ENCODE data around the gene CYP27B1. TPM values are rescaled to one million over a fixed set of nuclear protein-coding genes. Genes with fewer than 3 reads are reported as not detected.

CYP27B1 gene, protein sequence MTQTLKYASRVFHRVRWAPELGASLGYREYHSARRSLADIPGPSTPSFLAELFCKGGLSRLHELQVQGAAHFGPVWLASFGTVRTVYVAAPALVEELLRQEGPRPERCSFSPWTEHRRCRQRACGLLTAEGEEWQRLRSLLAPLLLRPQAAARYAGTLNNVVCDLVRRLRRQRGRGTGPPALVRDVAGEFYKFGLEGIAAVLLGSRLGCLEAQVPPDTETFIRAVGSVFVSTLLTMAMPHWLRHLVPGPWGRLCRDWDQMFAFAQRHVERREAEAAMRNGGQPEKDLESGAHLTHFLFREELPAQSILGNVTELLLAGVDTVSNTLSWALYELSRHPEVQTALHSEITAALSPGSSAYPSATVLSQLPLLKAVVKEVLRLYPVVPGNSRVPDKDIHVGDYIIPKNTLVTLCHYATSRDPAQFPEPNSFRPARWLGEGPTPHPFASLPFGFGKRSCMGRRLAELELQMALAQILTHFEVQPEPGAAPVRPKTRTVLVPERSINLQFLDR
- total RNA-seq (under 1 TPM in 3 of 4 donors, not detected in 1; 0.12 to 0.22 (median 0.14) TPM), polyA plus RNA-seq (0.18 TPM)
- long read RNA-seq, donor 1: 0 reads
- long read RNA-seq, donor 2, partial matches to known transcripts: 1 of 1 reads
- long read RNA-seq, donor 2, other reads (novel, unspliced or antisense): 0 of 1 reads
- long read RNA-seq, donor 3, partial matches to known transcripts: 0 of 1 reads
- long read RNA-seq, donor 3, other reads (novel, unspliced or antisense): 1 of 1 reads
- long read RNA-seq, donor 4: 0 reads

DNA sequence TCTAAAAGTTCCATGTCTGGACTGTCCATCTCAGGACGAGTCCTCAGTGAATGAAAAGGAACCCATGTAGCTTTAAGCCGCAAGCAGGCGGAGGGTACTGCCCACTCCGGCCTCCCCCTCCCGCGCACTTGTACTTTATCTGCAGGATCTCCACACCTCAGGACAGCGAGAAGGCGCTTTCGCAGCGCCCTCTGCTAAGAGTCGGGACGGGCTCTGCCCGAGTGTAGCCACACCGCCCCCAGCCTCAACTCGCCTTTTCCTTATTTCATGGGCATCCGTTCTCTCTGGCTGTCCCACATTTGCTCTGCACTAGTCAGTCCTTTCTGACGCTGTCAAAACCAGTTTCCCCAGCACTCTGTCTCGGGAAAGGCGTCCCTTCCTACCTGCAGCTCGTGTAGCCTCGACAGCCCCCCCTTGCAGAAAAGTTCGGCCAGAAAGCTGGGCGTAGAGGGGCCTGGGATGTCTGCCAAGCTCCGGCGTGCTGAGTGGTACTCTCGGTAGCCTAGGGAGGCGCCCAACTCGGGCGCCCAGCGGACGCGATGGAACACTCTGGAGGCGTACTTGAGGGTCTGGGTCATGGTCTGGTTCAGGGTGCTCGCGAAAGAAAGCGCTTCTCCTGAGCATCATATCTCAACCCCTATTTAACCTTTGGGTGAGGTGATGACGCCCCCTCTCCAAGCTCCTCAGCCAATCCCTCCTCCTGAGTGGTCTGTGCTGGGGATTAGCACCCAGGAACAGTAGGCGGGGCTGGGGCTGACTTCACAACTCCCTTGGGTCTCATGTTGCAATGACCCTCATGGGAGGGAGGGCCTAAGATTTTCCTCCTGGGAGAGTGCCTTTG lies at the start of gene CYP27B1:
CYP27B1 (minus strand) TSS at position 615 of the 841 bp plus-strand sequence; CDS start at position 578, 37 bp downstream.
- Histone ChIP-seq H3K4me1 (ENCODE audit: control insufficient read depth, insufficient read depth, low read length) (peaks cover 7% of the 10 kb centered on the region), H3K27ac (ENCODE audit: low read length) (no peak within 1 kb of the TSS), H3K9me3 (ENCODE audit: control insufficient read depth, low read length) (no peaks in the 10 kb centered on the region), H3K4me3 (ENCODE audit: low read length) (peak within 1 kb of the TSS; percentile 22), H3K27me3 (ENCODE audit: control insufficient read depth, insufficient read depth) (no peaks in the 10 kb centered on the region)
- ATAC-seq: peak; percentile 8 to 18
- intact Hi-C loops (cut with DNase I): no loop called here
- peak; percentile 55 to 80 (median 71) for DNase-seq
- 4% methylated on average over 38 of the region's 38 CpGs for WGBS

DNA sequence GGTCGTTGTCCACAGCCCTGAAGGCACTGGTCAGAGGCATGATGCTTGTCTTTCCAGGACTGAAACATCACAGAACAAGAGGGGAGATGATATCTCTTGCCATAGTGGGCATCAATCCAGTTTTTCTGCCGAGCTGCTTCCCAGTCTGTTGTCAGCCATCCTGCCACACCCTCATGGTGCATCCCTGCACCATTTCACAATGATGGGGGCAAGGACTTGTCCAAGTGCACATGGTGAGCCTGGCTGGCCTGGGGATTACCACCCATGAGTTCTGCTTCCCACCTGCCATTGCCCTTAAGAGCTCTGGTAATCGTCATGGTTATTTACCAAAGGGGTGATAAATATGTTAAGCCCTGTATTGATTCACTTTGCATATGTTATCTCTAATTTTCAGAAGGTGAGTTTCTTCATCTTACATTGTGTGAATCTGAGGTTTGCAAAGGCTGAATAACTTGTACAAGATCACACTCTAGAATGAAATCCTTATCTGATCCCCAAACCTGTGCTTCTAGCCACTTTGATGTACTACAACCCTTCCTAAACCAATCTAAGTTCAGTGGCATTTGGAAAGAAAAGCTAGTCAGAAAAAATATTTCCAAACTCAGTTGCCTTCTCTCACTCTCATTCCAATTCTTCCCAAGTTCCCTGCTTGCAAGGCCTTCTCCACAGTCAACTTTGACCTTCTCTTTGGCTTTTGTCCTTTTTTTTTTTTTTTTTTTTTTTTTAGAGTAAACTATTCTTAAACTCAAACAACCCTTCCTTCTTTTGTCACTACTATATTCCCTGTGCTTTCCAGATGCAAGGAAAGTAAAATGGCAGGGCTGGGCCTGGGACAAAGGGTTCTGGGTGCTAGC lies 49.4 kb upstream of the CYP27B1 start:
- intact Hi-C loops (cut with DNase I): no loop called here
- Histone ChIP-seq H3K4me1 (ENCODE audit: control insufficient read depth, insufficient read depth, low read length) (peaks cover 30% of the 10 kb centered on the region), H3K27me3 (ENCODE audit: control insufficient read depth, insufficient read depth) (no peaks in the 10 kb centered on the region), H3K9me3 (ENCODE audit: control insufficient read depth, low read length) (no peaks in the 10 kb centered on the region), H3K27ac (ENCODE audit: low read length) (peak overlapping the region; percentile 68), H3K4me3 (ENCODE audit: low read length) (no peak overlapping the region)
- peak in 1 of 3 donors; percentile 50 for DNase-seq
- whole genome bisulfite sequencing: 46% methylated on average over 3 of the region's 3 CpGs
- no peak for ATAC-seq

DNA sequence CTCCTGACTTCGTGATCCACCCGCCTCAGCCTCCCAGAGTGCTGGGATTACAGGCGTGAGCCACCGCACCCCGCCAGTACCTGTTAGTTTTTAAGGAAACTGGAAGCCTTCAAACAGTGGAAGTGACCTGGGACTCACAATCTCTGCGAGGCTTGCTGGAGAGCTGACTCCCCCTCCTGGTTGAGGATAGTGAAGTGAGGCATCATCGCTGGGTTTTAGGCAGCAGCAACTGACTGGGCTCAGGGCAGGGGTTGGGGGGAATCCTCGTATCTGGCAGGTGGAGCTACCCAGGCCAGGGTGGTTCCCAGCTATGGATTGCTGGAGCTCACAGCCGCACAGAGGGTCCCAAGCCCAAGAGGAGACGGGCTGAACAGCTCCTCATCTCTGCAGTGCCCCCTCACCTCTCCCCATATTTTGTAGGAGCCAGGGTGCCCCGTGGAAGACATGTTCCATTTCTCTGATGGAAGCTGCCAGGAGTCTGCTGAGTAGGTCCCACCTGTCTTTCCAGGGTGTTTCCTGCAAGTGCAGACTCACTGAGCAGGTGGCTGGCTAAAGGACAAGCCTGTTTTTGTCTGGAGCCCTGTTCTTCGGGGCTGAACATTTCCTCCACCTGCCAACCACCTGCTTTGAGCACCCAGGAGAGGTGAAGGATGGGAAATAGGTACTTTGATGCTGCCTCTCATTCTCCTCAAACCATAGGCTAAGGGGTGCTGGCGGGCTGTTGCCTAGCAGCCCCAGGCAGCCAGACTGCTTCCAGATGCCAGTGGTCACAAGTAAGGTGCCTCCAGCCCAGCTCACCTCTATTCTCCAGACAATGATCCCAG lies 48.5 kb upstream of the CYP27B1 start:
- intact Hi-C loops (cut with DNase I): no loop called here
- 82% methylated on average over 13 of the region's 13 CpGs for WGBS
- no peak for DNase-seq
- peaks cover 30% of the 10 kb centered on the region for H3K4me1 ChIP-seq (ENCODE audit: control insufficient read depth, insufficient read depth, low read length)
- H3K27me3 ChIP-seq (ENCODE audit: control insufficient read depth, insufficient read depth): no peaks in the 10 kb centered on the region
- ATAC-seq: no peak
- no peaks in the 10 kb centered on the region for H3K9me3 ChIP-seq (ENCODE audit: control insufficient read depth, low read length)
- no peak overlapping the region for H3K4me3 ChIP-seq (ENCODE audit: low read length)
- H3K27ac ChIP-seq (ENCODE audit: low read length): peak overlapping the region; percentile 19

DNA sequence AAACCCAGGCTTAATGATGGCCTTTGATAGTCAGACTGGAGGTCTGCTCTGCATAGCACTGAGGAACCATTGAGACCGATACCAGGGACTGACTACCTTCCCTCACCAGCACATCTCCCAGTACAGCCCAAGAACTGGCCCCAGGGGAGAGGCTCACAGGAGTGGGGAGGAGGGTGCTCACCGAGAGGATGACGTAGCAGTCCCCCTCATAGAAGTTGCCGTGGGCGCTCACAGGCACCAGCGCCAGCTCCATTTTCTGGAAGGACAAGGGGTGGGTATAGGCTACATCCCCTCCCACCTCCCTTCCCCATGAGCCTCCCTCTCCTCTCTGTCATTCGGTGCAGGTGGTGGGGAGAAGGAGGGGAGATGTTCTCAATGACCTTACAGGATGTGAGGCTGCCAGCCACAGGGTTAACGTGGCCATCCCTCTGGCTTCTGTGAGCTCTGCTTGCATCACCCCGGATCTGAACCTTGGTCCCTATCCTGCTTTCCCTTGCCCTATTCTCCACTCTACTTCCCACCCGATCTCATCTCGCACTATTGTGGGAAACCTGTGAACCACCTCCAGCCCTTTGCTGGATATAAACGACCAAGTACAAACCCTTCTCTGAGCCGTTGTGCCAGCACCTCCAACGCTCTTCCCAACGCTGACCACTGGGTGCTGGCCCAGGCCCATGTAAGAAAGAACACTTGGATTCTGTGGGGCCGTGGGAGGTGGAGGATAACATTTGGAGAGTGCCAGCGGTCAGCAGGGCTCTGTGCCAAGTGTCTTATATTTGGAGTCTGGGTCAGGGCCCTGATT lies 47.3 kb upstream of the CYP27B1 start:
- no peak overlapping the region for H3K27ac ChIP-seq (ENCODE audit: low read length)
- H3K4me3 ChIP-seq (ENCODE audit: low read length): no peak overlapping the region
- ATAC-seq: peak in 1 of 2 donors; percentile 12
- intact Hi-C loops (cut with DNase I): no loop called here
- H3K9me3 ChIP-seq (ENCODE audit: control insufficient read depth, low read length): no peaks in the 10 kb centered on the region
- WGBS: 55% methylated on average over 17 of the region's 17 CpGs
- H3K4me1 ChIP-seq (ENCODE audit: control insufficient read depth, insufficient read depth, low read length): peaks cover 30% of the 10 kb centered on the region
- H3K27me3 ChIP-seq (ENCODE audit: control insufficient read depth, insufficient read depth): no peaks in the 10 kb centered on the region
- peak in 2 of 3 donors; percentile 57 to 74 for DNase-seq

DNA sequence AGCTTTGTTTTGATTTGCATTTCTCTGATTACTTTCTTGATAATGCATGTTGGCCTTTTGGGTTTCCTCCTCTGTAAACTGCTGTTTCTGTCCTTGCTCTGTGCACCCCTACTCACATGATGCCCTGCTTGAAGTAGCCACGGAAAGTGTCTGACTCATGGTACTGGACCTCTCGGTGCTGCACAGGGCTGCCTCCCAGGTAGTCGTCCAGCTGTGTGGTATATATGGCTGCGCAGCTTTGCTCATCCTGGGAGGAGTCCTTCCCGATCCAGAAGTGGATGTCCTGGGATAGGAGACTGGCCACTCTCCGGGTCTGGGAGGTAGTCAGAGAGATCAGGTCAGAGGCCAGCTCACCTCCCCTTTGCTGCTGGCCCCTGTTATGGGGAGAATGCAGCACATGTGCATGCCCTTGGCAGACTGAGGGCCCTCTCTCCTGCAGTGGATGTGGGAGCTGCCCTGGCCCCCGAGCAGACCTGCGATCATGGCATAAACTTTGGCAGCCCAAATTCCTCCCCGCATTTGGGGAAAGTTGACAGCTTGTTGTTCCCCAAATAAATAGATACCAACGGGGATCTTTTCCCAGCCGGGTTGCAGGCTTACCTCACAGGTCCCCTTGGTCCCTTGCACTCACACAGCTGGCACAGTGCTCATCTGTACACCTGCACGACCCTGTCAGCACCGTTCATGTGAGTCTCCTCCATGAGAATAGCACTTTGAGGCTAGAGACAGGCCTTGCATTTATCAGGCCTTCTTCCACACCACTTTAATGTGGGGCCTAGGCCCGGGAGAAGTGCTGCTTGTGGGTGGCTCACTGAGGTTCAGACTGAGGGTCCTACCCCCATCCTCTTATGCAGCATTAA lies 46.5 kb upstream of the CYP27B1 start:
- DNase-seq: no peak
- peaks cover 25% of the 10 kb centered on the region for H3K4me1 ChIP-seq (ENCODE audit: control insufficient read depth, insufficient read depth, low read length)
- intact Hi-C loops (cut with DNase I): no loop called here

DNA sequence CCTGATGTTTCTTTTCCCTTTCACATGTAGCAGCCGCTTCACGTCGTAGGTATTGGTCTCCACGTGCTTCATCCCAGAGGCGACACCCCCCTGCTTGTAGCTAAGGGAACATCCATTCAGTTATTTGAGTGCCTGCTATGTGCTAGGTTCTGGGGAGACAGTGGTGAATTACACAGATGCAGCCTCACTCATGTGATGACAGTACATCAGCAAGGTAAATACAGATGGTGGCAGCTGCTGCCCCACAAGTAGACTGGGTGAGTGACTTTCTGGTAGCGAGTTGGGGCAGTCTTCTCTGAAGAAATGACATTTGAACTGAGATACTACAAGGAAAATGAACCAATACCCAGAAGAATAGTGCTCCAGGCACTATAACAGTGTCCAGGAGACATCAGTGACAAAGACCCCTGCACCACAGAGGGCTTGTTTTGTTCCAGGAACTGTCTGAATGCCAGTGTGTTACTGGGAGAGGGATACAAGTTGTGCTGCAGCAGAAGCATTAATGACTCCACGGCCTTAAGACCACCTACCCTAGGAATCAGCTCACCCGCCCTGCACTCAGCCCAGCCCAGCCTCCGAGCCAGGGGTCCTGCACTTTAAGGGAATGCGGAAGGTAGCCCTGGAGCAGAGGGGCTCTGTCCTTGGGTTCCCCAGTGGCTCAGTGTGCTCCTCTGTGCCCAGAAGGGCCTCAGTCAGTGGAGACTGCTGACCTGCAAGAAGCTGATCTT lies 44.3 kb upstream of the CYP27B1 start:
- H3K4me3 ChIP-seq (ENCODE audit: low read length): no peak overlapping the region
- ATAC-seq (no peak), DNase-seq (no peak)
- H3K4me1 ChIP-seq (ENCODE audit: control insufficient read depth, insufficient read depth, low read length): peaks cover 15% of the 10 kb centered on the region
- WGBS: 92% methylated on average over 10 of the region's 10 CpGs
- no peaks in the 10 kb centered on the region for H3K27me3 ChIP-seq (ENCODE audit: control insufficient read depth, insufficient read depth)
- no peaks in the 10 kb centered on the region for H3K9me3 ChIP-seq (ENCODE audit: control insufficient read depth, low read length)
- no peak overlapping the region for H3K27ac ChIP-seq (ENCODE audit: low read length)
- intact Hi-C loops (cut with DNase I): no loop called here

More for the DNA sequence above, 46.5 kb upstream of the CYP27B1 start:
- no peaks in the 10 kb centered on the region for H3K27me3 ChIP-seq (ENCODE audit: control insufficient read depth, insufficient read depth)
- H3K9me3 ChIP-seq (ENCODE audit: control insufficient read depth, low read length): no peaks in the 10 kb centered on the region
- no peak overlapping the region for H3K4me3 ChIP-seq (ENCODE audit: low read length)
- 78% methylated on average over 14 of the region's 14 CpGs for WGBS
- ATAC-seq: no peak
- H3K27ac ChIP-seq (ENCODE audit: low read length): no peak overlapping the region

DNA sequence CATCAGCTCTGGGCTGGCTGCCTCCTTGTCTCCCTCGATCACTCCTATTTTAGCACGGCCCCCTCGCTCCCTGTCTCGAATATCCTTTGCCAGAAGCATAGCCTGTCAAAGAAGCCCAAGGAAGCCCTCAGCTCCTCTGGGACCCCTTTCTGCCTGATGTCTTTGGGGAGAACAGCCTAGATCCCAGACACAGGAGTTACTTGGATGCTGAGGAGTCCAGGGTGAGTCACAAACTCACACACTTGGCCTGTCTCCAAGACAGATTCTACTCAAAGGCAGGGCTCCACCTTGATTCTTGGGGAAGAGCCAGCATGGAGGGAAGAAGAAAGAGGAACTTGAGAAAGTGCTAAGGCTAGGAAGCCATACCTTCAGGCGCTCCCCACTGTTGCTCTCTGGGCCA lies 43.6 kb upstream of the CYP27B1 start:
- intact Hi-C loops (cut with DNase I): no loop called here

DNA sequence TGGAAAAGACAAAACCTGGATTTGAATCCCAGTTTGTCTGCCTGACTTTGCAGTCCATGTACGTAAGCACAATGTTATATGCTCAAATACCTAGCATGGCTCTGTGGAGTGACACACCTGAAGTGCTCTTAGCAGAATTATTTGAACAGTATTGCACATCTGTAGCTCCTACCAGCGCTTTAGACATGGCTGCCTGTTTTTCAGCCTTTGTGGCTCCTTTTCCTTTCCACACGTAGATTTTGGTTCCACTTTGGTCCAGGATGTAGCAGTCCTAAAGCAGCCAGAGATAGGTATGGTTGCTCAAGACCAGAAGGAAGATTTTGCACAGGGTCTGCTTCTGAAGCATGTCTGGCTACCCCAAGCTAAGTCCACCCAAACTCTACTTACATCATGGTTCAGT lies 42.5 kb upstream of the CYP27B1 start:
- Histone ChIP-seq H3K27ac (ENCODE audit: low read length) (no peak overlapping the region), H3K4me3 (ENCODE audit: low read length) (no peak overlapping the region), H3K27me3 (ENCODE audit: control insufficient read depth, insufficient read depth) (no peaks in the 10 kb centered on the region), H3K4me1 (ENCODE audit: control insufficient read depth, insufficient read depth, low read length) (peaks cover 5% of the 10 kb centered on the region), H3K9me3 (ENCODE audit: control insufficient read depth, low read length) (no peaks in the 10 kb centered on the region)
- DNase-seq (no peak), ATAC-seq (no peak)
- intact Hi-C loops (cut with DNase I): no loop called here
- 95% methylated on average over 3 of the region's 3 CpGs for WGBS

More for the DNA sequence above, 43.6 kb upstream of the CYP27B1 start:
- H3K4me1 ChIP-seq (ENCODE audit: control insufficient read depth, insufficient read depth, low read length): peaks cover 8% of the 10 kb centered on the region
- H3K27ac ChIP-seq (ENCODE audit: low read length): no peak overlapping the region
- H3K27me3 ChIP-seq (ENCODE audit: control insufficient read depth, insufficient read depth): no peaks in the 10 kb centered on the region
- no peaks in the 10 kb centered on the region for H3K9me3 ChIP-seq (ENCODE audit: control insufficient read depth, low read length)
- no peak for DNase-seq
- 91% methylated on average over 5 of the region's 5 CpGs for WGBS
- no peak for ATAC-seq
- H3K4me3 ChIP-seq (ENCODE audit: low read length): no peak overlapping the region

All from right cardiac atrium (tissue), 5 donors.